HepG2 (cell line): ENCODE results near the gene CD79A. TPM values are rescaled to one million over a fixed set of nuclear protein-coding genes. Genes with fewer than 3 reads are reported as not detected.

Source experiments
- ATAC-seq: fragments of 200-7000 bp; cut with Tn5 transposase; 3 replicates; pipeline ENCODE4 v1.9.1; 2020; ENCODE audit warnings: mild to moderate bottlenecking, moderate library complexity
- BruUV-seq: library from RNA; stranded (reverse); fragments of 400-500 nt; replicated peaks from 2 replicates; lab custom pipeline; 2021; lab: Mats Ljungman, UMichigan
- CTCF ChIA-PET: fragments of 300-600 bp; formaldehyde crosslinking; extraction: SDS; loops from one replicate; lab custom pipeline; 2021; ENCODE audit warnings: low total read pairs, inconsistent platforms, low intra/inter-chr PET ratio; lab: Yijun Ruan, JAX
- POLR2A ChIA-PET: fragments of 350-600 bp; sonication (Branson Sonifier 250); formaldehyde crosslinking; loops from one replicate; lab custom pipeline; 2020; ENCODE audit warnings: antibody characterized with exemption, inconsistent platforms; lab: Yijun Ruan, JAX
- DNase-seq: peaks from one replicate; pipeline ENCODE4 v3.0.0-alpha.2; 2015; ENCODE audit warnings: low spot score
- FAIRE-seq: peaks from 3 replicates; lab custom pipeline; 2011; peaks lifted over from hg19 to GRCh38; lab: Jason Lieb, UNC
- H2AFZ ChIP-seq: one replicate; pipeline ENCODE4 v1.6.1; 2011; ENCODE audit warnings: low read length, inconsistent platforms
- H3K27ac ChIP-seq: fragments of 300-600 bp; 3 replicates; pipeline ENCODE4 v1.8.0; 2011; ENCODE audit warnings: mixed run types, mild to moderate bottlenecking, mixed read lengths, low read length, inconsistent platforms; ENCODE audit not compliant: insufficient read depth; ENCODE audit errors: extremely low read length
- H3K27me3 ChIP-seq, 2 experiments: fragments of 200-600 bp in 1 of 2; 2 replicates in 1 of 2; 3 replicates in 1 of 2; pipeline versions ENCODE4 v1.6.0 to v1.8.0; 2011; ENCODE audit warnings: low read length in 2 of 2, mild to moderate bottlenecking in 2 of 2, moderate library complexity in 2 of 2, inconsistent platforms in 1 of 2; ENCODE audit not compliant: insufficient read depth in 2 of 2, control insufficient read depth in 1 of 2
- H3K36me3 ChIP-seq, 2 experiments: fragments of 200-600 bp in 1 of 2; replicated peaks in 1 of 2; 2 replicates in 1 of 2; 3 replicates in 1 of 2; pipeline versions ENCODE4 v1.5.1 to v1.8.0; 2011; ENCODE audit warnings: low read length in 2 of 2, inconsistent platforms in 1 of 2; ENCODE audit not compliant: insufficient read depth in 2 of 2, control insufficient read depth in 1 of 2
- H3K4me1 ChIP-seq: 2 replicates; pipeline ENCODE4 v1.5.1; 2012; ENCODE audit warnings: low read length, inconsistent platforms; ENCODE audit not compliant: insufficient read depth
- H3K4me2 ChIP-seq: 2 replicates; pipeline ENCODE4 v1.6.0; 2011; ENCODE audit warnings: low read depth, low read length, inconsistent platforms
- H3K4me3 ChIP-seq, 3 experiments: fragments of 200-600 bp in 1 of 3; sonication (generic), shearing (Covaris generic) in 1 of 3; replicated peaks in 1 of 3; 2 replicates each; pipeline ENCODE4 v1.5.1; 2011 to 2016; ENCODE audit warnings: low read length in 3 of 3, inconsistent platforms in 2 of 3, low read depth in 2 of 3, mild to moderate bottlenecking in 2 of 3, control low read depth in 1 of 3, mixed read lengths in 1 of 3; ENCODE audit not compliant: insufficient read depth in 1 of 3
- H3K79me2 ChIP-seq: one replicate; pipeline ENCODE4 v1.6.1; 2011; ENCODE audit warnings: low read length, inconsistent platforms; ENCODE audit not compliant: insufficient read depth
- H3K9ac ChIP-seq: 2 replicates; pipeline ENCODE4 v1.6.0; 2011; ENCODE audit warnings: mild to moderate bottlenecking, low read depth, low read length, inconsistent platforms; ENCODE audit not compliant: insufficient read depth
- H3K9me3 ChIP-seq: 2 replicates; pipeline ENCODE4 v1.5.1; 2012; ENCODE audit warnings: mild to moderate bottlenecking, low read length
- H4K20me1 ChIP-seq: 2 replicates; pipeline ENCODE4 v1.6.0; 2011; ENCODE audit warnings: inconsistent platforms, mild to moderate bottlenecking, low read length, moderate library complexity; ENCODE audit not compliant: insufficient read depth
- MNT ChIP-seq: fragments of 450-650 bp; IDR thresholded peaks from 2 replicates; pipeline ENCODE4 v1.6.1; 2016
- ZFP36L1 ChIP-seq: sonication (generic); formaldehyde crosslinking; IDR thresholded peaks from 2 replicates; pipeline ENCODE4 v1.8.0; 2022; ENCODE audit warnings: mild to moderate bottlenecking, missing genetic modification reagents, moderate library complexity
- ZNF230 ChIP-seq: sonication (generic); formaldehyde crosslinking; IDR thresholded peaks from 2 replicates; pipeline ENCODE4 v1.4.0; 2020; ENCODE audit warnings: mild to moderate bottlenecking, missing genetic modification reagents
- ZNF629 ChIP-seq: sonication (generic); formaldehyde crosslinking; conservative IDR thresholded peaks from 2 replicates; pipeline ENCODE4 v1.5.0; 2020; ENCODE audit warnings: missing genetic modification reagents
- WGBS: methylation state at CpG from one replicate; pipeline ENCODE4 v1.1.6; 2017; ENCODE audit warnings: low lambda C conversion rate; 5-methylcytosine and 5-hydroxymethylcytosine counted together
- in situ Hi-C: cut with HindIII; loops from 2 replicates; pipeline ENCODE4 v1.10.0; 2017; ENCODE audit warnings: low pct_unique_long_range_greater_than_20kb; ENCODE audit not compliant: extremely low pct_ligation_motif_present
- intact Hi-C: fragments of 100-400 bp; cut with micrococcal nuclease; formaldehyde crosslinking; loops from one replicate; pipeline ENCODE4 v1.10.0; 2022; ENCODE audit not compliant: unreplicated experiment
- polyA plus RNA-seq, 8 experiments: library from polyadenylated mRNA; depleted of rRNA in 3 of 8; stranded (reverse) in 7 of 8; unstranded in 1 of 8; fragments of >200 nt; fragmentation: Illumina TruSeq in 4 of 8; extraction: Trizol in 4 of 8; gene quantifications; 2 replicates each; pipeline versions ENCODE4 v1.2.1 to v1.2.3, GENCODE V29; 2011 to 2016; ENCODE audit warnings: low read depth in 4 of 8, missing spikeins in 1 of 8, mixed read lengths in 1 of 8; ENCODE audit not compliant: insufficient read depth in 1 of 8
- total RNA-seq, 5 experiments: library from RNA; depleted of rRNA; stranded (reverse); fragments of >200 nt; fragmentation: Illumina TruSeq; extraction: Trizol; gene quantifications; 2 replicates each; pipeline ENCODE4 v1.2.3, GENCODE V29; 2016; ENCODE audit warnings: low read depth in 1 of 5

CD79A gene
- total and polyA plus RNA-seq, 2 of the 13 experiments (the other 11 are each of a cell fraction or from before 2014, with no cell fraction given): 0.24 to 0.33 TPM

- ChIA-PET CTCF (no interaction called here), POLR2A (no interaction called here)
- DNase-seq: no peak
- H3K79me2 ChIP-seq: no peaks in the 10 kb centered on the region
- H3K4me1 ChIP-seq: peaks cover 9% of the 10 kb centered on the region
- intact Hi-C loops (no loop called here), in situ Hi-C loops (no loop called here)
- no peak for ATAC-seq
- no TSS peak for BruUV-seq
- H3K36me3 ChIP-seq: no peaks in the 10 kb centered on the region
- H3K27me3 ChIP-seq: peaks cover 7 to 70% of the 10 kb centered on the region in 2 experiments
- TF ChIP-seq ZFP36L1 (no peak), ZNF629 (CRISPR knock-in tag) (peak; percentile 83), MNT (peak; percentile 99), ZNF230 (no peak)
- H3K9me3 ChIP-seq: no peaks in the 10 kb centered on the region
- no peak for FAIRE-seq
- no peak overlapping the region for H3K4me3 ChIP-seq
- no peaks in the 10 kb centered on the region for H4K20me1 ChIP-seq
- H3K27ac ChIP-seq: no peak overlapping the region
- H3K9ac ChIP-seq: no peak overlapping the region
- H2AFZ ChIP-seq: no peak overlapping the region
- WGBS: 17% methylated on average over 13 of the region's 13 CpGs
- H3K4me2 ChIP-seq: no peak overlapping the region
These were observed 47.4 kb downstream of the CD79A start for GRCh38 chr19:41924151-41925145.
